GM18507 (cell line): ENCODE results near the gene ROR1.
"Not testable (repeated sequence)": the region's sequence is repeated elsewhere in the genome, so short reads cannot be mapped to it uniquely, and the experiment has no call there.

Source experiments
- DNase-seq: peaks from one replicate; pipeline ENCODE4 v3.0.0; 2011; ENCODE audit warnings: low read depth; ENCODE audit not compliant: insufficient read length; ENCODE audit errors: extremely low spot score
- FAIRE-seq: peaks from 2 replicates; lab custom pipeline; 2011; peaks lifted over from hg19 to GRCh38; lab: Jason Lieb, UNC

ROR1 gene

DNA sequence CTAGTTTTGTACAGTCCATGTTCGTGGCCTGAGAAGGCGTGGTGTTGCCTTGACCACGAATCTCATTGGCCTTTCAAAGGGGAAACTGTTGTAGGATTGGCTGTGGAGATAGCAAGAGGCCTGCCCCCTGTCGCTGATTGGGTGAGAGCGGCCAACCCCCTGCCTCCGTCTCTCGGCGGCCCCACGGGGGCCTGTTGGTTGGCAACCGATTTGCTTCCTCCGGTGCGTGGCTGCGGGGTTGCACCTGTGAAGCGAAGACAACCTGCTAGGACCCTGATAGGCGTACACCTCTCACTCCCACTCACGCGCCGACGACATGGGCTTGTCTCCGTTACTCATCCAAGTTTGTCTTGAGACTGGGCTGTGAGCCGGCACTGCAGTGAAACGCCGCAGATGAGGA is 429.6 kb downstream of the ROR1 start, which contains the start of gene UBE2U:
Gene UBE2U, plus strand, starts transcription at position 204 of the 400 bp plus-strand sequence. CDS start 428 bp downstream, outside the sequence.
- no peak for DNase-seq
- no peak for FAIRE-seq

DNA sequence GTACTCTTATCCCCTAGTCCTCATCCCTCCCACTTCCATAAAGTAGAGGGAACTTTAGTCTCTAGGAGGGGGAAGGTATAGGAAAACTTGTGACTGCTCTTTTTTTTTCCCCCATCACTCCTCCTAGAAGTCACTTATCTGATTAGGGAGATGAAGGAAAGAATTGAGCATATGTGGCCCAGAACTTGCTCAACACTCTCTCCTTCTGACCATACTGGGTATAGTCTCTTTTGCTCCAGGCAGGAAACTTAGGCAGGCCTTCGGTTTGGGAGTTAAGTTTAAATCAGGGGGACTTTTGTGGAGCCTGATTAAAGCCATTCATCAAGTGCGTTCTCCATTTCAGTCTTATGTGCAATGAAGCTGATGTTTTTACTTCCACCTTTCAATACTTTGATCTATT is 435.4 kb downstream of the ROR1 start:
- FAIRE-seq = no peak
- DNase-seq = no peak

DNA sequence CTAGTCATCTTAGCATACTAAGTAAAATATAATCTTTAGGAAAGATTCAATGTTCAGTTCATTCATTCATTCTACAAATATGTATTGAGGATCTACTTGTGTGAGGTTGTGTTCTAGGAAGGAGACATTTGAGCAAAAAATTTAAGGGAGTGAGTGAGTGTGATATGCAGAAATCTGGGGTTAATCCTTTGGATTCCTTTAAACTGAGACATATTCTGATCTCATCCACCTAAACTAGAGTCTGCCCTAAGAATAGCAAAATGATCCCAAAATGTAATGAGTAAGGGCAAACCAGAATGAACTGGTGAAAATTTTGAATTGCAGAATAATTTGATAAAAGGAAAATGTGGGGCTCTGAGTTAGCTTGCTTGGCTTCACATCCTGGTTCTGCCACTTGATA is 438.2 kb downstream of the ROR1 start:
- FAIRE-seq = no peak
- no peak for DNase-seq

DNA sequence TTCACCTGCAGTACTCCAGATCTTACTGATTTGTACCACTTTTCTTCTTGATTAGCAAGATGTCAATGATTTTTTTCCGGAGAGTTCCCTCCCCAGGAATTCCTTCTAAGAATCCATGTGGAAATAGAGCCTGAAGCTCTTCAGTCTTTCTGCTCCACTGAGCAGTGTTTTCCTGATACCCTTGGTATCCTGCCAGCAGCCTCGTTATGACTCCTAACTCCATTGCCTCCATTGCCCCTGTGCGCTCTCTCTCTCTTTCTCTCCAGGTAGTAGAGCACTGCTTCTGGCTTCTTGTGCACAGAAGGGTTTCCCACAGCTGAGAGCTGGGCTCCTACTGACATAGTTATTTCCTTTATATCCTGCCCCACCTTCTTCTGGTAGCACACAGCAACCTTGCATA is 441.8 kb downstream of the ROR1 start:
- DNase-seq = no peak
- FAIRE-seq = no peak

DNA sequence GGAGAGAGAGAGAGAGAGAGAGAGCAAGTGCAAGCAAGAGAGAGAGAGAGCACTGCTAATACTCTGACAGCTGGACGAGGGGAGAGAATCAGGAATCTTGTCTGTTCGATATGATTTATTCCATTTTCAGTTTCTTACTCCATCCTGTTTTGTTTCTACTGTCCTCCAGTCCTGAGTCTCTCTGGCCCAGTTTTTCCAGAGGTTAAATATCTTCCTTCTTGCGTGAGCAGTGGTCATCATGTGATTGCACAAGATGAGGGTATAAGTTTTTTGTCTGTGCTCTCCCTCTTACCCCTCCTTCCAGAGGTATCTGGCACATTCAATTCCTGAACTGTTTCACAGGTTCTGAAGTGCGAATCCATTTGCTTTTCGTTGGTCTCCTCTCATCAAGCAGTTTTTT is 446.4 kb downstream of the ROR1 start:
- FAIRE-seq (no peak), DNase-seq (no peak)

DNA sequence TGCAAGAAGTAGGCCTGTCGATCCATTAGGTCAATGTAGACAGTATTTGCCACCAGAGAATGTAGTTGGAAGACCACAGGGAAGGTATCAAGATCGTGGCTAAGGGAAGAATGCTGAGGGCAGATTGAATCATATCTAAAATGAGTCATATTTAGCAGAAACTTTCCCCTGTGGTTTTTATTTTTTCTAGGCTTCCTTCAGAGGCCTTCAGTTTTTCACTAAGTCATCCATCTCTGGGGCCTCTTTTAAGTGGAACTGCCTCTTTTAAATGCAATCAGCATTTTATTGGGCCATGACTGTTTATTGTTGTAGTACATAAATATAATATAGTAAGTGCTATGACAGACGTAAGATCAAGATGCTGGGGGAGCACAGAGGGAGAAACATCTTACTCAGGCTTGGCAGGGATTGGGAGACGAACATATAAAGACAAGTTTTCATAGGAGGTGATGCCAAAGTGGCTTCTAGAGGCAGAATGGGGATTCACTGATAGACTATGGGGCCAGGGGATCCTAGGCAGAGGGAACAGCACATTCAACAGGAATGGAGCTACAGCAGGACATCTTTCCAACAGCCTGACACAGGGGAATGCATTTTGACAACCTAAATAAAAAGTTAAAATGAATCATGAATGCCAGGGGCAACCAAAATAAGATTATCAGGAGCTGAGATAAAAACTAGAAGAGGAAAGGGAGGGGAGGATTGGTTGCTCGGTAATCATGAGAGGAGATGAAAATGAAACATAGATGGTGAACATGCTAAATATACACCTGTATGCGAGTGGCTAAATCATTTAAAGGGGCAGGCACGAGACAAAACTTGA is 449.7 kb downstream of the ROR1 start:
- DNase-seq = peak; percentile 11
- peak; percentile 39 for FAIRE-seq

DNA sequence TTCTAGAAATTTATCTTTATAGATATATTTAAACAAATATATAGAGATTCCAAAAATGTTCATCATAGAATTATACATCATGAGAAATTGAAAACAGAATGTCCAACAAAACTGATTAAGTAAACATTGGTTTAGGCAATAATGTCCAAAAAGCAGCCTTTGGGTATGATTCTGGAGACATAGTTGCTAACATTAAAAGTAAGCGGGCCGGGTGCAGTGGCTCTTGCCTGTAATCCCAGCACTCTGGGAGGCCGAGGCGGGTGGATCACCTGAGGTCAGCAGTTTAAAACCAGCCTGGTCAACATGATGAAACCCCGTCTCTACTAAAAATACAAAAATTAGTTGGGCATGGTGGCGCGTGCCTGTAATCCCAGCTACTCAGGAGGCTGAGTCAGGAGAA is 450.4 kb downstream of the ROR1 start:
- DNase-seq, FAIRE-seq: not testable (repeated sequence)

DNA sequence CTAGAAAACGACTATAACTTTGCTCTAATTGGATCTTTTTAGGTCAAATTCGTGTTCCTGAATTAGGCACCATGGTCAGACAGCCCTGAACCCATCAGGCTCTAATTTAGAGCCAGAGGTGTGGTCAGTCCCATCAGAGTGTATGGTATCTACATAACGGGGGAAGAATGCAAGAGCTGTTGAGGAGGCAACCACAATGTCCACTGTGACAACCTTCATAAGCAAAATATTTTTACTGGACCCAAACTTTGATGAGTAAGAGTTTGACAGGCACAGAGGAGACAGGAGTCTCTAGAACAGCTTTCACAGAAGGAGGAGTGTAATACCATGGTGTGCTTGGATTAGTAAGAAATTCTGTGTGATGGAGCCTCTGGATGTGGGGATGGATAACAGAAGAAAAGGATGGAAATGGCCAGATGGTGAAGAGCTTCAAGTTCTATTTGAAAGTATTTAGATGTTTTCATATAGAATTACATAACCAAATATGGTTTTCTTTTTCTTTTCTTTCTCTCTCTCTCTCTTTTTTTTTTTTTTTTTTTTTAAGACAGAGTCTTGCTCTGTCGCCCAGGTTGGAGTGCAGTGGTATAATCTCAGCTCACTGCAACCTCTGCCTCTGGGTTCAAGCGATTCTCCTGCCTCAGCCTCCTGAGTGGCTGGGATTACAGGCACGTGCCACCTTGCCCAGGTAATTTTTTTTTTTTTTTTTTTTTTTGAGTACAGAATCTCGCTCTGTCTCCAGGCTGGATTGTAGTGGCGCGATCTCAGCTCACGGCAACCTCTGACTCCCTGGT is 454.5 kb downstream of the ROR1 start:
- DNase-seq (no peak), FAIRE-seq (no peak)

DNA sequence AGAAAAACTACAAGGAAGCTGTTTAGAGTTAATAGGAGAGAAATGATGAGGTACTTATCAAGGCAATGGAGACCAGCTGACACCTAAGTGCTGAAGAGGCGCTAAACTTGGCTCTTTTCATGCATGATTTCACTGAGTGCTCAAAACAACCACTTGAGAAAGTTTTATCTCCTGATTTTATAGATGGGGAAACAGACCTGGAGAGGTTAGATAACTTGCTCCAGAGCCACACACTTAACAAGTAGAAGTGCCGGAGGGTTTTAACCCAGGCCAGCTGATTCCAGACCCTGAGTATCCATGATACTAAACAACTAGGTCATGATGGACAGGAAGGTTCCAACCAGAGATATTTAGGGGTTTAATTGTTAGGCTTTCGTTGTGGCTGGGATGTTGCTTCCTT is 455.5 kb downstream of the ROR1 start:
- FAIRE-seq = no peak
- no peak for DNase-seq
